Stimulated activated CD4-positive, alpha-beta T cell treated with anti-CD3 and anti-CD28 coated beads, Interleukin-1b, Interleukin-23, amount 100 ng/mL, for 24 hours (primary cell): ENCODE results near the gene TAOK1.
A peak's percentile ranks its signal among the peaks of the same experiment; 100 is the strongest.

ENCODE experiments used
- DNase-seq, 4 experiments: peaks; one replicate each; pipeline ENCODE4 v3.0.0-alpha.2; 2020; ENCODE audit warnings: low read depth in 4 of 4, low spot score in 1 of 4

The TAOK1 gene

GRCh38 chr17:29581583-29582253 is 191.6 kb downstream of the TAOK1 start:
- no peak for DNase-seq

GRCh38 chr17:29582254-29582765 is 192.1 kb downstream of the TAOK1 start:
- no peak for DNase-seq

GRCh38 chr17:29582772-29583171 is 192.6 kb downstream of the TAOK1 start:
- no peak for DNase-seq

- DNase-seq, result no peak
Measured at GRCh38 chr17:29583324-29584248, 193.4 kb downstream of the TAOK1 start.

- DNase-seq, result no peak
Measured at GRCh38 chr17:29584452-29585079, 194.4 kb downstream of the TAOK1 start.

GRCh38 chr17:29585080-29585751 is 195.1 kb downstream of the TAOK1 start:
- DNase-seq, result no peak

- DNase-seq, result no peak
Measured at GRCh38 chr17:29586676-29587469, 196.7 kb downstream of the TAOK1 start.

- no peak for DNase-seq
Measured at GRCh38 chr17:29587591-29587990, 197.4 kb downstream of the TAOK1 start.

GRCh38 chr17:29588017-29588561 is 197.9 kb downstream of the TAOK1 start:
- DNase-seq, result no peak

- DNase-seq, result no peak
Measured at GRCh38 chr17:29588562-29589411, 198.6 kb downstream of the TAOK1 start.

- peak in 3 of 4 experiments; percentile 72 to 83 (median 74) for DNase-seq
Measured at GRCh38 chr17:29589524-29590410, 199.6 kb downstream of the TAOK1 start, which contains the start of gene GIT1. GIT1 (minus strand) TSS chr17:29589648; CDS start chr17:29589378, 270 bp downstream.

- no peak for DNase-seq
Measured at GRCh38 chr17:29590411-29591145, 200.4 kb downstream of the TAOK1 start.

GRCh38 chr17:29591146-29591736 is 201.1 kb downstream of the TAOK1 start:
- no peak for DNase-seq

- peak in 3 of 4 experiments; percentile 69 to 79 (median 72) for DNase-seq
Measured at GRCh38 chr17:29591737-29592608, 201.8 kb downstream of the TAOK1 start.

GRCh38 chr17:29592850-29593551 is 202.8 kb downstream of the TAOK1 start, which contains the start of gene ANKRD13B:
ANKRD13B (plus strand) TSS chr17:29593132; CDS start chr17:29593622, 490 bp downstream.
- no peak for DNase-seq
